ENCODE results near the gene PTGFRN. TPM values are rescaled to one million over a fixed set of nuclear protein-coding genes. Genes with fewer than 3 reads are reported as not detected.

The PTGFRN gene
- total RNA-seq, 1 donor from 2014 or later: 20.4 TPM

GRCh38 chr1:116882866-116883265 is 26.9 kb upstream of the PTGFRN start:
- DNase-seq (ENCODE audit: low spot score) (no peak), ATAC-seq (no peak)
- intact Hi-C loops (cut with DNase I): no loop called here

- intact Hi-C loops (cut with DNase I): no loop called here
- no peak for DNase-seq (ENCODE audit: low spot score)
- ATAC-seq: no peak
Observed at GRCh38 chr1:116886291-116886878, 23.3 kb upstream of the PTGFRN start.

GRCh38 chr1:116887212-116887611 is 22.5 kb upstream of the PTGFRN start:
- intact Hi-C loops (cut with DNase I): no loop called here
- DNase-seq (ENCODE audit: low spot score) (no peak), ATAC-seq (no peak)

GRCh38 chr1:116889380-116889779 is 20.3 kb upstream of the PTGFRN start:
- DNase-seq (ENCODE audit: low spot score) (no peak), ATAC-seq (no peak)
- intact Hi-C loops (cut with DNase I): no loop called here

- no peak for DNase-seq (ENCODE audit: low spot score)
- intact Hi-C loops (cut with DNase I): no loop called here
- no peak for ATAC-seq
Observed at GRCh38 chr1:116891396-116892079, 18.2 kb upstream of the PTGFRN start.

- ATAC-seq (no peak), DNase-seq (ENCODE audit: low spot score) (no peak)
- intact Hi-C loops (cut with DNase I): no loop called here
Observed at GRCh38 chr1:116895073-116895472, 14.6 kb upstream of the PTGFRN start.

GRCh38 chr1:116899529-116899928 is 10.2 kb upstream of the PTGFRN start:
- ATAC-seq: no peak
- no peak for DNase-seq (ENCODE audit: low spot score)
- intact Hi-C loops (cut with DNase I): no loop called here

- no peak for DNase-seq (ENCODE audit: low spot score)
- intact Hi-C loops (cut with DNase I): no loop called here
- no peak for ATAC-seq
Observed at GRCh38 chr1:116900471-116901365, 9.0 kb upstream of the PTGFRN start.

- no peak for ATAC-seq
- intact Hi-C loops (cut with DNase I): no loop called here
- DNase-seq (ENCODE audit: low spot score): no peak
Observed at GRCh38 chr1:116902027-116902426, 7.7 kb upstream of the PTGFRN start.

GRCh38 chr1:116902723-116903383 is 6.9 kb upstream of the PTGFRN start:
- intact Hi-C loops (cut with DNase I): no loop called here
- DNase-seq (ENCODE audit: low spot score) (no peak), ATAC-seq (no peak)

- intact Hi-C loops (cut with DNase I): no loop called here
- DNase-seq (ENCODE audit: low spot score) (no peak), ATAC-seq (no peak)
Observed at GRCh38 chr1:116904791-116905320, 4.9 kb upstream of the PTGFRN start.

GRCh38 chr1:116906812-116907211 is 2.9 kb upstream of the PTGFRN start:
- intact Hi-C loops (cut with DNase I): no loop called here
- DNase-seq (ENCODE audit: low spot score) (no peak), ATAC-seq (no peak)

GRCh38 chr1:116907351-116907750 is 2.4 kb upstream of the PTGFRN start:
- DNase-seq (ENCODE audit: low spot score) (no peak), ATAC-seq (no peak)
- intact Hi-C loops (cut with DNase I): no loop called here

GRCh38 chr1:116908266-116908665 is 1.4 kb upstream of the PTGFRN start:
- intact Hi-C loops (cut with DNase I): no loop called here
- ATAC-seq: no peak
- no peak for DNase-seq (ENCODE audit: low spot score)

GRCh38 chr1:116908820-116909511 is 750 bp upstream of the PTGFRN start:
- intact Hi-C loops (cut with DNase I): no loop called here
- ATAC-seq (no peak), DNase-seq (ENCODE audit: low spot score) (no peak)

- ATAC-seq: peak; percentile 51
- DNase-seq (ENCODE audit: low spot score): peak; percentile 74
- intact Hi-C loops (cut with DNase I): no loop called here
Observed at GRCh38 chr1:116910379-116911187, 867 bp downstream of the PTGFRN start.

GRCh38 chr1:116911188-116911553 is 1.5 kb downstream of the PTGFRN start:
- intact Hi-C loops (cut with DNase I): no loop called here
- DNase-seq (ENCODE audit: low spot score) (no peak), ATAC-seq (peak; percentile 3)
